Mucosa of rectum (tissue), 2 donors: ENCODE measurements around the gene C11orf42.

Source experiments
- H3K27ac ChIP-seq, 2 donors: one replicate each; pipeline ENCODE4 v1.7.0; 2013; ENCODE audit warnings: inconsistent platforms in 2 of 2, low read depth in 2 of 2, low read length in 2 of 2
- H3K27me3 ChIP-seq, 2 donors: one replicate each; pipeline ENCODE4 v1.7.0; 2013; ENCODE audit warnings: low read length in 2 of 2; ENCODE audit not compliant: control insufficient read depth in 2 of 2, insufficient read depth in 2 of 2
- H3K36me3 ChIP-seq, 2 donors: one replicate each; pipeline ENCODE4 v1.7.0; 2013; ENCODE audit warnings: low read length in 2 of 2; ENCODE audit not compliant: control insufficient read depth in 2 of 2, insufficient read depth in 2 of 2
- H3K4me1 ChIP-seq, 2 donors: one replicate each; pipeline ENCODE4 v1.7.0; 2013; ENCODE audit warnings: low read length in 2 of 2, mild to moderate bottlenecking in 1 of 2; ENCODE audit not compliant: control insufficient read depth in 2 of 2, insufficient read depth in 2 of 2
- H3K4me3 ChIP-seq, 2 donors: one replicate each; pipeline ENCODE4 v1.7.0; 2013; ENCODE audit warnings: low read length in 2 of 2
- H3K9ac ChIP-seq, 2 donors: one replicate each; pipeline ENCODE4 v1.7.0; 2013; ENCODE audit warnings: low read length in 2 of 2, low read depth in 1 of 2, mild to moderate bottlenecking in 1 of 2
- H3K9me3 ChIP-seq, 2 donors: one replicate each; pipeline ENCODE4 v1.7.0; 2013; ENCODE audit warnings: low read length in 2 of 2; ENCODE audit not compliant: control insufficient read depth in 2 of 2
- donor health status: healthy.
- donor health status: Normal muscosa, but diverticular disease.

C11orf42 gene

GRCh38 chr11:6201481-6201880 lies 3.9 kb upstream of the C11orf42 start:
- Histone ChIP-seq H3K27me3 (no peaks in the 10 kb centered on the region), H3K9ac (no peak overlapping the region), H3K4me1 (no peaks in the 10 kb centered on the region), H3K4me3 (no peak overlapping the region), H3K27ac (no peak overlapping the region), H3K36me3 (peaks cover 22 to 24% of the 10 kb centered on the region in 2 donors), H3K9me3 (no peaks in the 10 kb centered on the region)

GRCh38 chr11:6202041-6202440 lies 3.3 kb upstream of the C11orf42 start:
- H3K4me3 ChIP-seq, result no peak overlapping the region
- no peaks in the 10 kb centered on the region for H3K27me3 ChIP-seq
- H3K4me1 ChIP-seq, result no peaks in the 10 kb centered on the region
- H3K9ac ChIP-seq, result no peak overlapping the region
- H3K27ac ChIP-seq, result no peak overlapping the region
- peaks cover 24% of the 10 kb centered on the region in 2 donors for H3K36me3 ChIP-seq
- H3K9me3 ChIP-seq, result no peaks in the 10 kb centered on the region

GRCh38 chr11:6203327-6203726 lies 2.0 kb upstream of the C11orf42 start:
- H3K27me3 ChIP-seq, result no peaks in the 10 kb centered on the region
- H3K9me3 ChIP-seq, result no peaks in the 10 kb centered on the region
- no peak overlapping the region for H3K9ac ChIP-seq
- no peak overlapping the region for H3K4me3 ChIP-seq
- H3K27ac ChIP-seq, result no peak overlapping the region
- H3K4me1 ChIP-seq, result no peaks in the 10 kb centered on the region
- peaks cover 30 to 34% of the 10 kb centered on the region in 2 donors for H3K36me3 ChIP-seq

- Histone ChIP-seq H3K4me3 (no peak overlapping the region), H3K4me1 (no peaks in the 10 kb centered on the region), H3K27me3 (no peaks in the 10 kb centered on the region), H3K9ac (no peak overlapping the region), H3K9me3 (no peaks in the 10 kb centered on the region), H3K27ac (no peak overlapping the region), H3K36me3 (peaks cover 34 to 41% of the 10 kb centered on the region in 2 donors)
Observed at GRCh38 chr11:6204706-6205105, 651 bp upstream of the C11orf42 start.

GRCh38 chr11:6206456-6207180 lies 1.3 kb downstream of the C11orf42 start:
- Histone ChIP-seq H3K4me1 (no peaks in the 10 kb centered on the region), H3K9ac (no peak overlapping the region), H3K27me3 (no peaks in the 10 kb centered on the region), H3K9me3 (no peaks in the 10 kb centered on the region), H3K4me3 (no peak overlapping the region), H3K36me3 (peaks cover 49 to 56% of the 10 kb centered on the region in 2 donors), H3K27ac (no peak overlapping the region)

- H3K9ac ChIP-seq, result no peak overlapping the region
- H3K4me1 ChIP-seq, result no peaks in the 10 kb centered on the region
- H3K27ac ChIP-seq, result no peak overlapping the region
- no peak overlapping the region for H3K4me3 ChIP-seq
- H3K27me3 ChIP-seq, result no peaks in the 10 kb centered on the region
- peaks cover 67 to 77% of the 10 kb centered on the region in 2 donors for H3K36me3 ChIP-seq
- H3K9me3 ChIP-seq, result no peaks in the 10 kb centered on the region
Observed at GRCh38 chr11:6209801-6210200, 4.4 kb downstream of the C11orf42 start.

GRCh38 chr11:6210274-6210955 lies 5.1 kb downstream of the C11orf42 start:
- H3K4me3 ChIP-seq, result no peak overlapping the region
- H3K4me1 ChIP-seq, result no peaks in the 10 kb centered on the region
- H3K9me3 ChIP-seq, result no peaks in the 10 kb centered on the region
- H3K36me3 ChIP-seq, result peaks cover 67 to 75% of the 10 kb centered on the region in 2 donors
- H3K9ac ChIP-seq, result no peak overlapping the region
- H3K27me3 ChIP-seq, result no peaks in the 10 kb centered on the region
- H3K27ac ChIP-seq, result no peak overlapping the region

- Histone ChIP-seq H3K36me3 (peaks cover 87 to 88% of the 10 kb centered on the region in 2 donors), H3K9me3 (no peaks in the 10 kb centered on the region), H3K27me3 (no peaks in the 10 kb centered on the region), H3K27ac (no peak overlapping the region), H3K4me1 (peaks cover 0 to under 1% of the 10 kb centered on the region in 2 donors), H3K9ac (no peak overlapping the region), H3K4me3 (no peak overlapping the region)
Observed at GRCh38 chr11:6214530-6214929, 9.2 kb downstream of the C11orf42 start.

- no peak overlapping the region for H3K9ac ChIP-seq
- H3K36me3 ChIP-seq, result peaks cover 83 to 84% of the 10 kb centered on the region in 2 donors
- H3K4me1 ChIP-seq, result peaks cover 2 to 3% of the 10 kb centered on the region in 2 donors
- no peak overlapping the region for H3K27ac ChIP-seq
- H3K9me3 ChIP-seq, result no peaks in the 10 kb centered on the region
- no peaks in the 10 kb centered on the region for H3K27me3 ChIP-seq
- no peak overlapping the region for H3K4me3 ChIP-seq
Observed at GRCh38 chr11:6216501-6216900, 11.1 kb downstream of the C11orf42 start.

- no peaks in the 10 kb centered on the region for H3K27me3 ChIP-seq
- peaks cover 2 to 3% of the 10 kb centered on the region in 2 donors for H3K4me1 ChIP-seq
- no peak overlapping the region for H3K4me3 ChIP-seq
- no peak overlapping the region for H3K9ac ChIP-seq
- peaks cover 83 to 89% of the 10 kb centered on the region in 2 donors for H3K36me3 ChIP-seq
- no peak overlapping the region for H3K27ac ChIP-seq
- H3K9me3 ChIP-seq, result no peaks in the 10 kb centered on the region
Observed at GRCh38 chr11:6217722-6218121, 12.4 kb downstream of the C11orf42 start.
